Lower leg skin (tissue), 3 donors: ENCODE data around the gene CREB3.

ENCODE experiments used
- POLR2A ChIP-seq, 2 donors: fragments of 450-650 bp; IDR thresholded peaks; one replicate each; pipeline ENCODE4 v1.6.1; 2016 to 2017; ENCODE audit warnings: antibody characterized with exemption in 2 of 2, mild to moderate bottlenecking in 1 of 2, moderate library complexity in 1 of 2
- TF ChIP-seq, protein P1 (sequence below), 3 donors: fragments of 450-650 bp; IDR thresholded peaks; one replicate each; pipeline ENCODE4 v1.5.1; 2016; ENCODE audit warnings: antibody characterized with exemption in 3 of 3, mild to moderate bottlenecking in 3 of 3, moderate library complexity in 2 of 3

GRCh38 chr9:35725362-35725761, 7.1 kb upstream of the CREB3 start:
- no peak for TF ChIP-seq POLR2A (IDR thresholded peaks at IDR 0.05)
- TF ChIP-seq, protein P1, sequence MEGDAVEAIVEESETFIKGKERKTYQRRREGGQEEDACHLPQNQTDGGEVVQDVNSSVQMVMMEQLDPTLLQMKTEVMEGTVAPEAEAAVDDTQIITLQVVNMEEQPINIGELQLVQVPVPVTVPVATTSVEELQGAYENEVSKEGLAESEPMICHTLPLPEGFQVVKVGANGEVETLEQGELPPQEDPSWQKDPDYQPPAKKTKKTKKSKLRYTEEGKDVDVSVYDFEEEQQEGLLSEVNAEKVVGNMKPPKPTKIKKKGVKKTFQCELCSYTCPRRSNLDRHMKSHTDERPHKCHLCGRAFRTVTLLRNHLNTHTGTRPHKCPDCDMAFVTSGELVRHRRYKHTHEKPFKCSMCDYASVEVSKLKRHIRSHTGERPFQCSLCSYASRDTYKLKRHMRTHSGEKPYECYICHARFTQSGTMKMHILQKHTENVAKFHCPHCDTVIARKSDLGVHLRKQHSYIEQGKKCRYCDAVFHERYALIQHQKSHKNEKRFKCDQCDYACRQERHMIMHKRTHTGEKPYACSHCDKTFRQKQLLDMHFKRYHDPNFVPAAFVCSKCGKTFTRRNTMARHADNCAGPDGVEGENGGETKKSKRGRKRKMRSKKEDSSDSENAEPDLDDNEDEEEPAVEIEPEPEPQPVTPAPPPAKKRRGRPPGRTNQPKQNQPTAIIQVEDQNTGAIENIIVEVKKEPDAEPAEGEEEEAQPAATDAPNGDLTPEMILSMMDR (IDR thresholded peaks at IDR 0.05), result no peak
